ENCODE results near the gene STIM1. TPM values are rescaled to one million over a fixed set of nuclear protein-coding genes. Genes with fewer than 3 reads are reported as not detected.
"Not testable (repeated sequence)": the region's sequence is repeated elsewhere in the genome, so short reads cannot be mapped to it uniquely, and the experiment has no call there.

Gene STIM1
- total and polyA plus RNA-seq, 7 donors: 5.3 to 44.8 (median 29.3) TPM

DNA sequence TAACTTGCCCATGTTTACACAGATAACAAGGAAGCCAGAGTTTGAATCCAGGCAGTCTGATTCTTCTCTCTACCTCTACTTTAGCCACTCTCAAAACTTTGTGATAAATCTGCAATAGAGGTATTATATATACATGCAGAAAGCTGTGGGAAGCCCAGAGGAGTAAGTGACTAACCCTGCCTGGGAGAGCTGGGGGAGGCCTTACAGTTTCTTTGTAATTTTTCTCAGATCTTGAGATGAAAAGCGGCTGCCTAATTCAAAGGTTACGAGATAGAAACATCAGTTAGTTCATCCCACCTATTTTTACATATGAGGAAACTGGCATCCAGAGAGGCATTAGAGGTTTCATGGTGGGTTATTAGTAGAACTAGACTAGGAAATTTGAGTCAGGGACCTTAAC, 4.9 kb downstream of the STIM1 start:
- intact Hi-C loops (cut with DNase I): no loop called here
- TF ChIP-seq POLR2A (IDR thresholded peaks at IDR 0.05) (no peak), EP300 (IDR thresholded peaks at IDR 0.05) (no peak), POLR2AphosphoS5 (IDR thresholded peaks at IDR 0.05) (no peak)
- TF ChIP-seq, protein P1, sequence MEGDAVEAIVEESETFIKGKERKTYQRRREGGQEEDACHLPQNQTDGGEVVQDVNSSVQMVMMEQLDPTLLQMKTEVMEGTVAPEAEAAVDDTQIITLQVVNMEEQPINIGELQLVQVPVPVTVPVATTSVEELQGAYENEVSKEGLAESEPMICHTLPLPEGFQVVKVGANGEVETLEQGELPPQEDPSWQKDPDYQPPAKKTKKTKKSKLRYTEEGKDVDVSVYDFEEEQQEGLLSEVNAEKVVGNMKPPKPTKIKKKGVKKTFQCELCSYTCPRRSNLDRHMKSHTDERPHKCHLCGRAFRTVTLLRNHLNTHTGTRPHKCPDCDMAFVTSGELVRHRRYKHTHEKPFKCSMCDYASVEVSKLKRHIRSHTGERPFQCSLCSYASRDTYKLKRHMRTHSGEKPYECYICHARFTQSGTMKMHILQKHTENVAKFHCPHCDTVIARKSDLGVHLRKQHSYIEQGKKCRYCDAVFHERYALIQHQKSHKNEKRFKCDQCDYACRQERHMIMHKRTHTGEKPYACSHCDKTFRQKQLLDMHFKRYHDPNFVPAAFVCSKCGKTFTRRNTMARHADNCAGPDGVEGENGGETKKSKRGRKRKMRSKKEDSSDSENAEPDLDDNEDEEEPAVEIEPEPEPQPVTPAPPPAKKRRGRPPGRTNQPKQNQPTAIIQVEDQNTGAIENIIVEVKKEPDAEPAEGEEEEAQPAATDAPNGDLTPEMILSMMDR (IDR thresholded peaks at IDR 0.05): no peak
- Histone ChIP-seq H3K9me3 (no peaks in the 10 kb centered on the region), H3K4me1 (peaks cover 0 to 72% (median 58%) of the 10 kb centered on the region in 4 donors), H3K4me3 (no peak overlapping the region), H3K27me3 (no peaks in the 10 kb centered on the region), H3K27ac (no peak overlapping the region), H3K36me3 (no peaks in the 10 kb centered on the region)
- 72 to 91% methylated on average over 2 of the region's 2 CpGs for WGBS, 2 donors
- DNase-seq: no peak

DNA sequence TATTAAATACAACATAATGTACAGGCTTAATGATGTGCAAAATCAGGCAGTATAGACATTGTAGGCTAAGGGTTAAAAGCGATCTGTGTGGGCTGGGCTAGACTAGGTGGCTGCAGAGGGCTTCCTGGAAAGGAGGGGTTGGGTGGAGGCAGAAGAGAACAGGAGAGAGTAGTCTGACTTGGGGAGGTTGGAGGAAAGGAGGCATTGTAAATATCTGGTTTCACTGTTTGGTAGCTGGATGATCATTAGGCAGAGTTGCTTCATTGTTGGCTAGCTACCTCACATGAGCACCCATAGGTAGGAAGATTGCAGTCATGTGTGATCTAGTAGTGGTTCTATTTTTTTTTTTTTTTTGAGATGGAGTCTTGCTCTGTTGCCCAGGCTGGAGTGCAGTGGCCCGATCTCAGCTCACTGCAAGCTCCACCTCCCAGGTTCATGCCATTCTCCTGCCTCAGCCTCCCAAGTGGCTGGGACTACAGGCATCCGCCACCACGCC, 5.5 kb downstream of the STIM1 start:
- intact Hi-C loops (cut with DNase I); H3K4me3 ChIP-seq; H3K27me3 ChIP-seq; H3K27ac ChIP-seq; DNase-seq; H3K36me3 ChIP-seq; H3K9me3 ChIP-seq: not testable (repeated sequence)
- peaks cover 0 to 77% (median 63%) of the 10 kb centered on the region in 4 donors for H3K4me1 ChIP-seq
- WGBS, 2 donors: 61 to 62% methylated on average over 4 of the region's 4 CpGs

DNA sequence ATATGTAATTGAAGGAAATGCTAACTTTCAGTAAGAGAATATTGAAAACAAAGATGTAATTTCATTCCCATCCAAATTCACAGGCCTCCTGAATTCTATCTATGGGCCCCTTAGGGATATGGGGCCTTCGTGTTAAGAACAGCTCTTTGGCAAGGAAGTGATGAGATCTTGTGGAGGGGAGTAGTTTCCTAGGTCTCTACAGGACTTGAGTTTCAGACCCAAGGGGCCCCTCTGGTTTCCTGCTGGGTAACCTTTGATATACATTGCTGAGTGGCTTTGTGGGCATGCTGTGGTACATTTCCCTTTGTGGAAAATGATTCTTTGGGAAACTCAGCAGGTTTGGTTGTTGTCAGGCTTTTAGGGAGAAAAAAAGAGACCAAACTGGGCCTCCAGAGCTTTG, 6.2 kb downstream of the STIM1 start:
- DNase-seq: no peak
- 35 to 66% methylated on average over 1 of the region's 1 CpG for WGBS, 2 donors
- H3K36me3 ChIP-seq: no peaks in the 10 kb centered on the region
- TF ChIP-seq POLR2AphosphoS5 (IDR thresholded peaks at IDR 0.05) (no peak), EP300 (IDR thresholded peaks at IDR 0.05) (no peak), POLR2A (IDR thresholded peaks at IDR 0.05) (no peak)
- TF ChIP-seq, protein P1 (IDR thresholded peaks at IDR 0.05): no peak
- H3K27me3 ChIP-seq: no peaks in the 10 kb centered on the region
- intact Hi-C loops (cut with DNase I): no loop called here
- H3K4me3 ChIP-seq: no peak overlapping the region
- no peak overlapping the region for H3K27ac ChIP-seq
- H3K9me3 ChIP-seq: no peaks in the 10 kb centered on the region
- peaks cover 0 to 79% (median 64%) of the 10 kb centered on the region in 4 donors for H3K4me1 ChIP-seq

- Histone ChIP-seq H3K4me3 (no peak overlapping the region), H3K4me1 (peaks cover 0 to 61% (median 44%) of the 10 kb centered on the region in 4 donors), H3K9me3 (no peaks in the 10 kb centered on the region), H3K36me3 (no peaks in the 10 kb centered on the region), H3K27ac (peak overlapping the region; percentile 39 to 75 (median 68)), H3K27me3 (no peaks in the 10 kb centered on the region)
- WGBS, 2 donors: 30 to 32% methylated on average over 3 of the region's 3 CpGs
- TF ChIP-seq, protein P1 (IDR thresholded peaks at IDR 0.05): no peak
- DNase-seq: no peak
- intact Hi-C loops (cut with DNase I): no loop called here
Observed at GRCh38 chr11:3865388-3866193, 10.1 kb downstream of the STIM1 start.

DNA sequence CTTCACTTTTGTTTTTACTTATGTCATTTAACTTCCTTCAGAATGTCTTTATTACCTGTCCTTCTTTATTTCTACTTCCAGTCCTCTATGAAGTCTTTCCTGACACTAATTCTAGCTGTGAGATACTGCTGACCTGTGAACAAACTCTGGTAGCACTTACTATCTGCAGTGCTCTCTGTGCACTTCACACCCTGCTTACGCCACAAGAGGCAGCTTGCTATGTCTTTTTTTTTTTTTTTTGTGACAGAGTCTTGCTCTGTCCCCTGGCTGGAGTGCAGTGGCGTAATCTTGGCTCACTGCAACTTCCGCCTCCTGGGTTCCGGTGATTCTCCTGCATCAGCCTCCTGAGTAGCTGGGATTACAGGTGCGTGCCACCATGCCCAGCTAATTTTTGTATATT, 10.7 kb downstream of the STIM1 start:
- Histone ChIP-seq H3K27me3 (no peaks in the 10 kb centered on the region), H3K36me3 (no peaks in the 10 kb centered on the region), H3K27ac (peak overlapping the region; percentile 39 to 75 (median 68)), H3K4me1 (peaks cover 0 to 55% (median 41%) of the 10 kb centered on the region in 4 donors), H3K9me3 (no peaks in the 10 kb centered on the region), H3K4me3 (no peak overlapping the region)
- TF ChIP-seq POLR2A (IDR thresholded peaks at IDR 0.05) (no peak), EP300 (IDR thresholded peaks at IDR 0.05) (no peak), POLR2AphosphoS5 (IDR thresholded peaks at IDR 0.05) (no peak)
- TF ChIP-seq, protein P1 (IDR thresholded peaks at IDR 0.05): no peak
- 73 to 75% methylated on average over 5 of the region's 5 CpGs for WGBS, 2 donors
- intact Hi-C loops (cut with DNase I): no loop called here
- DNase-seq: no peak

Data from sigmoid colon (tissue), 7 donors.